Colonic mucosa (tissue), 4 donors: Measurements from ENCODE around the gene GLB1L3. TPM values are rescaled to one million over a fixed set of nuclear protein-coding genes. Genes with fewer than 3 reads are reported as not detected.
"Not testable (repeated sequence)": the region's sequence is repeated elsewhere in the genome, so short reads cannot be mapped to it uniquely, and the experiment has no call there.

ENCODE experiments used
- DNase-seq: peaks from one replicate; pipeline ENCODE4 v3.0.0-alpha.2; 2020
- H3K27ac ChIP-seq: fragments of 200-600 bp; one replicate; pipeline ENCODE4 v1.8.0; 2021
- H3K27me3 ChIP-seq: fragments of 200-600 bp; one replicate; pipeline ENCODE4 v1.8.0; 2021
- H3K36me3 ChIP-seq: fragments of 200-600 bp; one replicate; pipeline ENCODE4 v1.8.0; 2021
- H3K4me1 ChIP-seq: fragments of 200-600 bp; one replicate; pipeline ENCODE4 v1.8.0; 2021; ENCODE audit warnings: mild to moderate bottlenecking
- H3K4me3 ChIP-seq: fragments of 200-600 bp; one replicate; pipeline ENCODE4 v1.8.0; 2021
- H3K9ac ChIP-seq, 2 donors: one replicate each; pipeline ENCODE4 v1.7.0; 2013; ENCODE audit warnings: control low read depth in 2 of 2, low read depth in 2 of 2, low read length in 2 of 2
- H3K9me3 ChIP-seq: fragments of 200-600 bp; one replicate; pipeline ENCODE4 v1.8.0; 2021
- intact Hi-C: fragments of 100-400 bp; cut with DNase I; formaldehyde crosslinking; loops from one replicate; pipeline ENCODE4 v1.14.1; 2022
- total RNA-seq, 2 donors: library from RNA; stranded (reverse); fragmentation: NEBNext Ultra II Directional in 1 of 2; extraction: Animal tissue kit (Norgen Biotek cat#: 25700) in 1 of 2; gene quantifications; one replicate each; pipeline ENCODE4 v1.2.1, GENCODE V29; 2021
- TF ChIP-seq, protein P1 (sequence below): fragments of 200-600 bp; IDR thresholded peaks from one replicate; pipeline ENCODE4 v1.8.0; 2022; ENCODE audit warnings: antibody characterized with exemption, mild to moderate bottlenecking
- donor health status: healthy.
- donor health status: DM: no; HTN: no; CAD: no.
- donor health status: DM: no; HTN: no; CAD: no.

Gene GLB1L3
- total RNA-seq, 2 donors from 2014 or later, result 0.15 TPM; not detected in 1

- DNase-seq, result no peak
- TF ChIP-seq, protein P1, sequence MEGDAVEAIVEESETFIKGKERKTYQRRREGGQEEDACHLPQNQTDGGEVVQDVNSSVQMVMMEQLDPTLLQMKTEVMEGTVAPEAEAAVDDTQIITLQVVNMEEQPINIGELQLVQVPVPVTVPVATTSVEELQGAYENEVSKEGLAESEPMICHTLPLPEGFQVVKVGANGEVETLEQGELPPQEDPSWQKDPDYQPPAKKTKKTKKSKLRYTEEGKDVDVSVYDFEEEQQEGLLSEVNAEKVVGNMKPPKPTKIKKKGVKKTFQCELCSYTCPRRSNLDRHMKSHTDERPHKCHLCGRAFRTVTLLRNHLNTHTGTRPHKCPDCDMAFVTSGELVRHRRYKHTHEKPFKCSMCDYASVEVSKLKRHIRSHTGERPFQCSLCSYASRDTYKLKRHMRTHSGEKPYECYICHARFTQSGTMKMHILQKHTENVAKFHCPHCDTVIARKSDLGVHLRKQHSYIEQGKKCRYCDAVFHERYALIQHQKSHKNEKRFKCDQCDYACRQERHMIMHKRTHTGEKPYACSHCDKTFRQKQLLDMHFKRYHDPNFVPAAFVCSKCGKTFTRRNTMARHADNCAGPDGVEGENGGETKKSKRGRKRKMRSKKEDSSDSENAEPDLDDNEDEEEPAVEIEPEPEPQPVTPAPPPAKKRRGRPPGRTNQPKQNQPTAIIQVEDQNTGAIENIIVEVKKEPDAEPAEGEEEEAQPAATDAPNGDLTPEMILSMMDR, result no peak
- intact Hi-C loops, result no loop called here
- no peak overlapping the region for H3K4me3 ChIP-seq
- H3K27me3 ChIP-seq, result no peaks in the 10 kb centered on the region
- H3K36me3 ChIP-seq, result peaks cover 2% of the 10 kb centered on the region
- H3K4me1 ChIP-seq, result peaks cover 6% of the 10 kb centered on the region
- no peak overlapping the region for H3K27ac ChIP-seq
- H3K9ac ChIP-seq, result no peak overlapping the region
- no peaks in the 10 kb centered on the region for H3K9me3 ChIP-seq
These were observed 25.5 kb upstream of the GLB1L3 start for GRCh38 chr11:134250675-134251074.

- no peaks in the 10 kb centered on the region for H3K36me3 ChIP-seq
- H3K27ac ChIP-seq, result peak overlapping the region; percentile 63
- TF ChIP-seq, protein P1, result no peak
- no peaks in the 10 kb centered on the region for H3K9me3 ChIP-seq
- intact Hi-C loops, result no loop called here
- H3K27me3 ChIP-seq, result no peaks in the 10 kb centered on the region
- H3K4me1 ChIP-seq, result peaks cover 6% of the 10 kb centered on the region
- H3K9ac ChIP-seq, result peak overlapping the region; percentile 38 to 95
- DNase-seq, result peak; percentile 42
- H3K4me3 ChIP-seq, result peak overlapping the region; percentile 90
These were observed 23.6 kb upstream of the GLB1L3 start for GRCh38 chr11:134252346-134253187.

GRCh38 chr11:134253188-134253993 lies 22.8 kb upstream of the GLB1L3 start, which contains the start of the genes ACAD8 and THYN1:
ACAD8 (plus strand) TSS chr11:134253568; CDS start chr11:134253601, 33 bp downstream.
THYN1 (minus strand) TSS chr11:134253352; CDS start chr11:134252882, 470 bp downstream.
- Histone ChIP-seq H3K4me1 (peaks cover 6% of the 10 kb centered on the region), H3K9ac (peak within 1 kb of the TSS; percentile 85 to 95), H3K36me3 (no peaks in the 10 kb centered on the region), H3K4me3 (peak within 1 kb of the TSS; percentile 90), H3K9me3 (no peaks in the 10 kb centered on the region), H3K27ac (peak within 1 kb of the TSS; percentile 63), H3K27me3 (no peaks in the 10 kb centered on the region)
- peak; percentile 97 for DNase-seq
- TF ChIP-seq, protein P1, result peak; percentile 26
- intact Hi-C loops, result no loop called here

GRCh38 chr11:134254433-134255183 lies 21.6 kb upstream of the GLB1L3 start:
- intact Hi-C loops, result no loop called here
- H3K4me3 ChIP-seq, result peak overlapping the region; percentile 90
- H3K36me3 ChIP-seq, result no peaks in the 10 kb centered on the region
- no peaks in the 10 kb centered on the region for H3K9me3 ChIP-seq
- no peaks in the 10 kb centered on the region for H3K27me3 ChIP-seq
- DNase-seq, result no peak
- TF ChIP-seq, protein P1, result no peak
- peaks cover 6% of the 10 kb centered on the region for H3K4me1 ChIP-seq
- H3K9ac ChIP-seq, result peak overlapping the region in 1 of 2 donors; percentile 54
- no peak overlapping the region for H3K27ac ChIP-seq

GRCh38 chr11:134255184-134255561 lies 21.0 kb upstream of the GLB1L3 start:
- H3K4me3 ChIP-seq, H3K9ac ChIP-seq, intact Hi-C loops, H3K9me3 ChIP-seq, DNase-seq, H3K36me3 ChIP-seq, H3K4me1 ChIP-seq, H3K27ac ChIP-seq, H3K27me3 ChIP-seq: not testable (repeated sequence)
